Hippocampal formation (tissue), 2 donors: ENCODE data around the gene VIPR2.

Experiments used
- DNase-seq, 2 donors: peaks; one replicate each; lab custom pipeline; 2025; lab: John Stamatoyannopoulos, UW

The VIPR2 gene

DNA sequence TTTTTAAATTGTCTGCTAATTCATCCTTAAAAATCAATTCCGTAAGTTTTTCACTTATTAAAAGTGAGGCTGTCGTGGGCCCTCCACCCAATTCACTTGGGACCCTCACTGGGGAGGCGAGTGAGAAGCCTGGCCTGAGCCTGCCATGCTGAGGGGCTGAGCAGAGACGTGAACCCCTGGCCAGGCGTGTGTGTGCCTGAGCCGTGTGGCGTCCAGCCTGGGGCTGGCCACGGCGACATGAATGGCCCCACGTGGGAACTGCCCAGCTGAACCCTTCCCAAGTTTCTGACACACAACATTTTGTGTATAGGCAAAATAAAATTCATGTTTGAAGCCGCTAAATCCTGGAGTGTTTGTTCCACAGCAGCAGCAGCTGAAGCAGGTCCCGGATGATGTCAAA, 13.0 kb upstream of the VIPR2 start:
- DNase-seq, result no peak

DNA sequence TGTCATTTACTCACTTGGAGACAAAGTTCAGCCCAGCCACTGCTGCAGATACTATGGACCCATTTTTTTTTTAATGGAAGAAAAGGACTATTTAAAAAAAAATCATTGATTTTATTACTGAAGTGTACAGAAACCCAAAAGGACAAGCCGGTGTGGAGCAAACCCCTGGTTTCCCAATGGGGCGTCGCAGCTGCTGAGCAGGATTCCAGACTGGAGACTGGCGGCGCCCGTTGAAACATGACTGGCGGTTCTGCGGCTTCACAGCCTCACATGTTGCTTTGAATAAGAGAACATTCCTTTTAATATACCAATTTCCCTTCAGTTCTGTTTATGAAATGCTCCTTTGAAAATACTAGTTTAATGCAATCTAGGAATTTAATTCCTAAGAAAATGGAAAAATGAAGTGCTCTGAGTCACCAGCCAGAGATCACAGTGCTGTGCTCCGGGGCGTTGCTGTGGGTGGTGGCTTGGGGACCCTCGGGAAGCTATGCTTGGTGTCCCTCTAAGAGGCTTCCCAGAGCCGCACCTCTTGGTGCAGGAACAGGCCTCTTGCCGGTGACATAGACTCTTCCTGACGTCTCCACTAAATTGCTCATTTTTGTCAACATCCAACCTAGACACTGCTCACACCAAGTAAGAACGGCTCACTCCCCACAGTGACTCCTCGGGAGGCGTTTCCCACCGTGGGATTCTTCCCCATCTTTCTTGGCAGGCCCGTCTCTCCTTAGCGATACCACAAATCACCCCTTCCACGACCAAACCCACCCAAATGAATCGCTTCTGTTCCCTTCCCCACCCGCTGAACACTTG, 12.0 kb upstream of the VIPR2 start:
- DNase-seq, result no peak

DNA sequence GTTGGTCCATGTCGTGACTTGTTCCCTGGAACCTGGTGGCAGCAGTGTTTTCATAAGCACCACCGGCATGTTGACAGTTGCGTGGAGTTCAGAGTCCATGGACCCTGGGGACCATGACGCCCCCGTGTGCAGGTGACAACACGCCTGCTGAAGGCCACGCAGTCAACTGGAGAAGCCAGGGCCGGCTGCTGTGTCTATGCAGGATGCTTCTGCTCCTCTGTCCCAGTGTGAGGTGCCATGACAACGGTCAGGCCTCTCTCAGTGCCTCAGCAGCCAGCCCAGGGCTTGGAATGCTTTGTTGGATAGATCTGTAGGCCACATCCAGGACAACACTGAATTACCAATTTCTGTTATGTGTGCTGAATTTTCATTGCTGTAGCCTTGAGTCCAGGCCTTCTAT, 10.7 kb upstream of the VIPR2 start:
- DNase-seq, result no peak

DNA sequence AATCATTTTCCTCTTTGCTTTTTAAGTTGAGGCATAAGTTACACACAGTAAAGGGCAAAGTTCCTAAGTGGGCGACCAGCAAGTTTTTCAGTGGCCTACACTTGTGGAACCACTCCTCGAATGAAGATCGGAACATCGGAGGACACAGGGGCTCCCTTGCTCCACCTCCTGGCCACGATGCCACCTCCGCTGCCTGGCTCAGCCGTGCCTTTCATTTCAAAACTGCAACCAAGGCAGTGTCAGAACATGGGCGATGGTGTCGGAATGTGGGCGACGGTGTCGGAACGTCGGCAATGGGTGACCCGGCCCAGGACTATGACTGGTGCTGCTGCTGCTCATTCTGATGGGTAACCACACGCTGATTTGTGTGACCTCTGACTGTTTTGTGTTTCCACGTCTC, 9.6 kb upstream of the VIPR2 start:
- DNase-seq, result no peak

DNA sequence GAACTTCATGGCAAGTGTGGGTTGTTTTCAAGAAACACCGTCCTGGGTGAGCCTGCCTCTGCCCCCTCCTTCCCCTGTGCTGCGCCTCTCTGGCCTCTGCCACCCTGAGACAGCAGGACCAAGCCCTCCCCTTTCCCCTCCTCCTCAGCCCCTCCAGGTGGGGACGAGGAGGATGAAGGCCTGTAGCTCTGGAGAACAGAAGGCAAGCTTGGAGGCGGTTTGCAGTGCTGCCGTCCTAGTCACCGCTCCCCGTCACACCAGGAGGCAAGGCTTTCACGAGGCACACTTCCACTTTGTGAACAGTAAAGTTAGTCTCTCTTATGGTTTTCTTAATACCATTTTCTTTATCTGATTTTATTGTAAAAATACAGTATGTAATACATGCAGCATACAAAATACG, 8.8 kb upstream of the VIPR2 start:
- DNase-seq, result no peak

- DNase-seq, result no peak
These were observed 8.1 kb upstream of the VIPR2 start for GRCh38 chr7:159152816-159153215.

DNA sequence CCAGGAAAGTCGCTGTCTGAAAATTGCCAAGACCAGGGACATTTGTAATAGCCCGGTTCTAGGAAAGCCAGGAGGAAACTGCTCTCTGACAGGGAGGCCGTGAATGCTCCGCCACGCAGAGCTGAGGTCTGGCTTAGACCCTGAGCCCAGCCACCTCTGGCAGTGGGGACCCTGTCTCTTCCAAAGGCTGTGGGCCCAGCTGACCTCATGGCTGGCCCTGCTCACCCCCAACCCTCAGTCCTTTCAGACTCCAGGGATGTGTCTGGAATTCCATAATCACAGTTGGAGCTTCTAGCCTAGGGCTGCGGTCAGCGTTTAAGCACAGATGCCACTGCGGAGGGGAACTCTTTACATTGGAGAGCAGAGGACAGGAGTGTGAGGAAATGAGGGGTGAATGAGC, 6.6 kb upstream of the VIPR2 start:
- no peak for DNase-seq

GRCh38 chr7:159149488-159149887, 4.8 kb upstream of the VIPR2 start:
- no peak for DNase-seq

GRCh38 chr7:159148430-159149395, 4.0 kb upstream of the VIPR2 start:
- DNase-seq, result no peak

DNA sequence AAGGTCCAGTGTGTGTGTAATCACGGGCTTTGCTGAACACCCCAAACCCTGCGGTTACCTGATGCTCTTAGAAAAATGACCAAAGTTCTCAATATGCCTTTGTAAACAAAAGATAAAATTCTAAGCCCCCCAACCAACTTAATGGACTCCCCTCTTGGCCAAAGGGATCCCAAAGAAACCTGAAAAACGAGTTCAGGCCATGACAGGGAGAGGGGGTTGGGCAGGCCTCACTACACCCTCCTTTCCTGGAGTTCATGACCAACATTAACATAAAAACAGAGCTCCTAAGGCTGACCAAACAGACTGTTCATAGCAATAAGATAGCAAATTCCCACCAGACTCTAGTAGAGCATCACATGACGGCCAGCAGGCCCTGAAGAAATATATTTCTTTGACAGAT, 3.0 kb upstream of the VIPR2 start:
- no peak for DNase-seq

DNA sequence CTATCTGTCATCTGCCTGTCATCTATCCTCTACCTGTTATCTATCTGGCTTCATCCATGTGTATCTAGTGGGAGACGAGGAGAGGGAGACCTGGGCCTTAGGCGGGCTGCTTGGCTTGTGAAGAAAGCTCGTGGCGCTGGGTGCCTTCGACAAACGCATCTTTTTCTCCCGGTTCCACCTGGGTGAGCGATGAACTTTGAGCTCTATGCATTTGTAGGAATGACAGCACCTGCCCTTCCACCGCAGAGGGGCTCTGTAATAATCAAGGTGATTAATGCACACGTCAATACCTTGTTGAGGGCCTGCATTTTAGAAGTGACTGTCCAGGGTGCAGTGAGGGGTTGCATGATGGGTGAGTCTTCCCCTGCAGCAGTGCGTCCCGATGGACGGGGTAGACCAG, 2.6 kb upstream of the VIPR2 start:
- DNase-seq, result no peak

GRCh38 chr7:159146084-159146858, 1.6 kb upstream of the VIPR2 start:
- no peak for DNase-seq

DNA sequence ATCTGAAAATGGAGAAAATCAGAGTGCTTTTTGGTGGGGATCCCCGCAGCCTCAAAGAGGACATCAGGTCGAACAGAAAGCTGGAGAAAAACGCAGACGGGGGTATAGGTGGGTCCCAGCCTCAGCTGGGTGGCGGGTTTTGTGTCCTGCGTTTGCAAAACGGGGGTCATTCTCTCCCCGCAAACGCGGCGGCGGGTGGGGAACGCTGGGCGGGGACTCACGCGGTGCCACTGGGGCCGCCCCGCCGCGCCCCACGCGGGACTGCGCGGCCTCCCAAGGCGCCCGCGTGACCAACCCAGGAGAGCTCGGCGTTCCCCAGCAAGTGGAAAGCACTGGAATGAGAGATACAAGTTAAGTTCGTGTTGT, 806 bp upstream of the VIPR2 start:
- DNase-seq, result no peak

DNA sequence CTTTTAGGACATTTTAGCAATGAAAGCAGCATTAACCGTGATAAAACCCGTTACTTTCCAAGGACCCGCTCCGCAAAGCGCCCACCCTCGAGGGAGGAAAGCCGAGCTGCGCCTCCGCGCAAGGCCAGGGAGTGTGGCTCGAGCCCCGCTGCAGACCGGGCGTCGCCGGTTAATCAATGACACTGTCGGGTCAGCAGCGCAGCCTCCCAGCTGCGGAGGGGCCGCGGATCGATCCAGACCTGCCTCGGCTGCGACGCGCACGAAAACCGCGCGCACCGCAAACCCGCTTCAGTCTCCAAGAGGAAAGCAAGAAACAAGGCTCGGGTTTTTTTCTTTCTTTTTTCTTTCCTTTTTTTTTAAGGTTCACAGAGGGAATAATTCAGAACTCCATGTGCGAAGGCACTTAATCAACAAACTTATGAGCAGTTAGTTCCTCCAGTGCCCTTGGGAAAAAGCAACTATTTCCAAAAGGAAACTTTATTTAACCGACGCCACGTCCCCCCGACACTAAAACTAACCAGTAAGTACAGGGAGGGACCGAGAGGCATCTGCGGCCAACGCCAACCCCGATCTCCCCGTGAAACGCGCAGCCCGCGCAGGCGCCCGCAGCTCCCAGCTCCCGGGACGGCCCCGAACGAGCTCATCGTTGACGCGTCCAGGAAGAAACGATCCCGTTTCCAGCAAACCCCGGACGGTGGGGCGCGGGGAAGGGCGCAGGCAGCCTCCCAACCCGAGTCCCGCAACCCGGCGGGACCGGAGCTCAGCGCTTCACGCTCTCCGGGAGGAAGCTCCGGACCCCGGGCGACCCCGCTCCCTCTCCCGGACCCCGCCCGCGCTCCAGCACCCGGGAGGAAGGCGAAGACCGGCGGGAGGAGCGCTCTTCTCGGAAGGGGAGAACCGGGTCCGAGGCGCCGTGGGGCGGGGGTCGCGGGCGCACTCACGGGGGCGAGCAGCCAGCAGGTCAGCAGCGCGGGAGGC, 598 bp downstream of the VIPR2 start:
- DNase-seq, result no peak

DNA sequence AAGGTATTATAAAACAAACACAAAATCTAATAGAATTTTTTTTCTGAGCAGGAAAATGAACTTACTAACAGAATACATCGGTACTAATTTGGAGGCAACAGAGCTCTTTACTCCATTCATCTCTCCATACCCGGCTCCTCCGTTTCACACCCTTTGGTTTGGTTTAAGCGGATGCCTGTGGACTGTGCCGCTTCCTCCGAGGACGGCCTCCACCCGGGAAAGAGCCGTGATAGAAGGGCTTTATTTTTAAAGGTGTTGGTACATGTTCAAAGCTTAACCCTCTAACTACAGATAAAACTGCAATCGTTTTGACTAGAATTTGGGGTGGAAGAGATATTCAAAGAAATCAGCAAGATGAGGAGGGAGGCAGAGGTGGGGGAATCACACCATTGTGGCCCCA, 1.9 kb downstream of the VIPR2 start:
- no peak for DNase-seq

DNA sequence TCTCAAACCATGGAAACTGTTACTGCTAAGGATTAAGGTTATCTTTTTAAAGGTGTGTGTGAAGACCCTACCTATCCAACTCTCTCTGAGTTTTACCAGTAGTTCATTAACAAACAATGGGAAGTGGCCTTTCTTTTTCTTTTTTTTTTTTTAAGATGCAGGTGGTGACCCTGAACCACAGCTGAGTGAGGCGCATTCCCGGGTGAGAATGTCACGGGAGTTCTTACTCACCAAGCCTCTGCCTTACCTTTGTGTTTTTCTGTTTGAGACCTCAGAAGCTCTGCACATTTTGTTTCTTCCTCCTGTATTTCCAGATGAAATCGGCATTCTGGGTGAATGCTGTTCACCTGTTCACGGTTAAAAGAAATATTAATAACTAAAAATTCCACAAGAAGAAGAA, 2.5 kb downstream of the VIPR2 start:
- DNase-seq, result no peak

GRCh38 chr7:159141660-159142059, 3.0 kb downstream of the VIPR2 start:
- no peak for DNase-seq

DNA sequence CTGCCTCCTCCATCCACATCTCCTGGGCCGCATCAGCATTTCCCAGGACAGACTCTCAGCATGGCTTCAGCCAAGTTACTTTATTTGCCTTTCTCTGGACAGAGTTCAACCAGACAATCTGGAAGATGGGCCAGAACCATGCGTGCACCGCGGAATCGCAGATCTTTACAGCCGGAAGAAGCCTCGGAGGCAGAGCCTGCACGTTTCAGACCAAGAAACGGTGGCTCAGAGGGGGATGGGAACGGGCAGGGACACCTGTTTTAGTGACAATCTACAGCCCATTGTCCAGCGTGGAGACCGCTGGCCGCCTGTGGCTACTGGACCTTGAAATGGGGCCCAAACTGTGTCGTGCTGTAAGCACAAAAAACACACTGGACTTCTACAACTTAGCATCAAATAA, 3.5 kb downstream of the VIPR2 start:
- DNase-seq, result no peak

DNA sequence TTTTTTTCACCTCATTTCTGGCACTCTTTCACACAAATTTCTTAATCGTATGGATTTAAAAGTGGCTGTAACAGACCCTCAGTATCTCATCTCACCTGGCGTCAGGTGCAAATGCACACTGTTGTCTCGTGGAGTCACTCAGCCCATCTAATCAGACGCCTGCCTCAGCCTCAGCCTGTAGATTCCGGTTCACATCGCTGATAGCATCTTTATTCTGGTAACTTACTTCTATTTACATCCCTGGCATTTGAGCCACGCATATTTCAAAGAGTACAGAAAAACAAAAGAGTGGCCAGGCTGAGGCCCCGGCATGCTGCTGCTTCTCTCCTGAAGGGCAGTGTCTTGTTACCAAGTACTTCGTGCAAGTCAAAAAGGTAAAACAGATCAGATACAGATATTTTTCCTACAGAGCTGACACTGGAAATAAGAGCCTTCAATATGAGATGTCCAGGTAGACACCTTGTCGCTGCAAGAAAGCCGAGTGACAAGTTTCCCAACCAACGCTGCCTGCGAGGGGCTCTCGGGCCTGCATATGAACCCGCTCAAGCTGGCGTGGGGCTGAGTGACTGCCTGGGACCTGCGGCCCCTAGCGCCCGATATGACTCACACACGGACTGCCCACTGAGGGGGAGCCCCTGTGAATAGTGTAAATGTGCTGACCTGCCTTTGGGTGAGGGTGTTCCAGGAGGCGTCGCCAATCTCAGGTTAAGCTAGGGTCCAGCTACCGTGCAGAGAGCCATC, 4.3 kb downstream of the VIPR2 start:
- DNase-seq, result no peak

DNA sequence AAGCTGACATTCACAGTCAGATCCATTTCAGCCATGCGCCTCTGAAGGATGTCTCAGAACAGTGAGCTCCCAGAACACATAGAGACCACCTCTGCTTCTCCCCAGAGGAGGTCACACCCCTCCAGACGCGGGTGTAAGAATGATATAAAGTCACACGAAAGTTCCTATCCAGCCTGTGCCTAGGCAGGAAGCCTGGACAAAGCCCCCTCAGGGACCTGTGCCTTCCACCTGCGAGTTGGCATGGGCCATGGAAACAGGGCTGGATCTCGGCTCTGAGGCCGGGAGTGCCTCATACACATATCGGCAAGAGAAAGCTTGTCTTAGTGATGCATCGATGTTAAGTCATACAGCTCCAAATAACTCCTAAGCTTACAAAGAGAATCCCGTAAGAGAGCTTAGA, 5.0 kb downstream of the VIPR2 start:
- DNase-seq, result no peak

DNA sequence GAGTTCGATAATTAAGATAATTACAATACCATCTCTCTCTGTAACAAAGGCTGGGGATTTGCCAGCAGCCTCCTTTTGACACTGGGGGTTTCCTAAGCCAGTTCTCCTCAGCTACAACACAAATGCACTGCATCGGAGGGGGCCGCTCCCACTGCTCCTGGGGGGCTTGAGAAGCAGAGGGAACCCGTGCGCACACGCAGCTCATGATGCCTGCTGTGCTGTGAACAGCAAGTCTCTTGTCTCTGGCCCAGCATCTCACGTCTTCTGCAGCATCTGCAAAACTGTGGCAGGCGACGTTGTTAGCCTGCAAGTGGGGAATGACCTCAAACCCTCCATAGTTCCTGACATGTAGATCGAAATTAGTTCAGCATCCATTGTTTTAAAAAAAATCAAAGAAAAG, 5.5 kb downstream of the VIPR2 start:
- no peak for DNase-seq
